Midbrain (tissue), 1 donor: ENCODE data around the gene C1QA.
"Not testable (repeated sequence)": the region's sequence is repeated elsewhere in the genome, so short reads cannot be mapped to it uniquely, and the experiment has no call there.

Source experiments
- DNase-seq: peaks from one replicate; lab custom pipeline; 2025; lab: John Stamatoyannopoulos, UW

The C1QA gene

GRCh38 chr1:22641247-22641646 lies 4.8 kb downstream of the C1QA start:
- DNase-seq: no peak

DNA sequence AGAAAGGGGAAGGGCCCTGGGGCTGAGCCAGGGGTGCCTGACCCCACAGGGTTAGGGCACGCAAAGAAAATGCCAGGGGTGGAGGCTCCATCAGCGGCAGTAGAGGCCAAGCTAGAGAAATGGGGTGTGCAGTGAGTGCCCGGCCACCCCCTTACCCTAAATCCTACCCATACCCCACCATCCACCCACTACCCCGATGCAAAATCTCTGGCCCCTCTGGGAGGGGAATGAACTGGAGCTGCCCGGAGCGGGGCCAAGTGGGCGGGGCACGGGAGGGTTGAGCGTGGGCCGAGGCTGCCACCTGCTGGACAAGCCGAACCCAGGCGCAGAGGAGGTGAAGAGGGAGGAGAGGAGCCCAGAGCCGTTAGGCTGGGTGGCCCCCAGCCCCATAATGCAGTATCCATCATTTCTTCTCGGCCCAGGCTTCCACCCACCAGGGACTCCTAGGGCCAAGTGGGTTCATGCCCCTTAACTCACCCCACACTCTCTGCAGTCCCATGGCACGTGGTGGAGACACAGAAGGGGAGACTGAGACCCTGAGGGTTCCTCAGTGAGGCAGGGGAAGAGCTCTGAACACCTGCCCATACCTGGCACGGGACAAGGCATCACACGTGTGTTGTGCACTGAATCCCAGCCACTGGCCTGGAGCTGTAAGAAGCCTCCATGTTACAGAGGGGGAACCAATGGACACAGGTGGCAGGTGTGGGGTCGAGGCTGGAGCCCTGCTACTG lies 5.6 kb downstream of the C1QA start:
- peak; percentile 65 for DNase-seq

DNA sequence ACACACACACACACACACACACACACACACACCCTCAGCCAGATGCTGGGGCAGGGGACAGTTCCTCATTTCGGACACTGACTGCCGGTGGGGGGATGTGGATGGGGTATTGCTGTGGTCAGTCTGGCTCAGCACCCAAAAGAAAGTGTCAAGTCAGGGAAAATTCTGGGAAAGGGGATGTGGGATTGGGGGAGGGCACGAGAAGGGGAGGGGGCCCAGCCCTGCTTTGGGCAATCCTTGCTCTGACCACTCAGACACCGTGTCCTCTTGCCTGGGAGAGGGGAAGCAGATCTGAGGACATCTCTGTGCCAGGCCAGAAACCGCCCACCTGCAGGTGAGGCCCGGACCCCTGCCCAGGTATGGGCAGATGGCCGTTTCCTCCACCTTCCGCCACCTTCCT lies 7.0 kb downstream of the C1QA start, which contains the start of gene C1QC:
Gene C1QC (plus strand): TSS at position 253 of the 400 bp plus-strand sequence. CDS start 391 bp downstream, outside the sequence.
- peak; percentile 40 for DNase-seq

- no peak for DNase-seq
These were observed 7.5 kb downstream of the C1QA start for GRCh38 chr1:22643928-22644327.

DNA sequence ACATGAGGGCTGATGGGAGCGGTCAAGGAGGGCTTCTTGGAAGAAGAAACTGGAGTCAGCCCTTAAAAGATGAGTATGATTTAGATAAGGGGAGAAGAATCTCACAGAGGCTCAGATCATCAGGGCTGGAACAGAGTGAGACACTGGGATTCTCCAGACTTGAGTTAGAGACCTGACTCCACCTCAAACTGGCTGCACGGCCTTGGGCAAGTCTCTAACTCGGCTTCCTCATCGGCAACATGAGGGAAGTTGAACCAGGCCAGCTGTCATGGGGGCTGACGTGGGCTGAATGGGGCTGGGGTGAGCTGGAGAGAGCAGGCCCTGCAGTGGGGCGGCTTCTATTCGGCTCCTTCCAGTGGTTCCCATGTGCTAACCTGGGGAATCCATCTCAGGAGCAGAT lies 9.5 kb downstream of the C1QA start:
- DNase-seq: no peak

- DNase-seq: no peak
These were observed 10.0 kb downstream of the C1QA start for GRCh38 chr1:22646384-22646783.

GRCh38 chr1:22650089-22650693 lies 13.8 kb downstream of the C1QA start:
- DNase-seq: no peak

DNA sequence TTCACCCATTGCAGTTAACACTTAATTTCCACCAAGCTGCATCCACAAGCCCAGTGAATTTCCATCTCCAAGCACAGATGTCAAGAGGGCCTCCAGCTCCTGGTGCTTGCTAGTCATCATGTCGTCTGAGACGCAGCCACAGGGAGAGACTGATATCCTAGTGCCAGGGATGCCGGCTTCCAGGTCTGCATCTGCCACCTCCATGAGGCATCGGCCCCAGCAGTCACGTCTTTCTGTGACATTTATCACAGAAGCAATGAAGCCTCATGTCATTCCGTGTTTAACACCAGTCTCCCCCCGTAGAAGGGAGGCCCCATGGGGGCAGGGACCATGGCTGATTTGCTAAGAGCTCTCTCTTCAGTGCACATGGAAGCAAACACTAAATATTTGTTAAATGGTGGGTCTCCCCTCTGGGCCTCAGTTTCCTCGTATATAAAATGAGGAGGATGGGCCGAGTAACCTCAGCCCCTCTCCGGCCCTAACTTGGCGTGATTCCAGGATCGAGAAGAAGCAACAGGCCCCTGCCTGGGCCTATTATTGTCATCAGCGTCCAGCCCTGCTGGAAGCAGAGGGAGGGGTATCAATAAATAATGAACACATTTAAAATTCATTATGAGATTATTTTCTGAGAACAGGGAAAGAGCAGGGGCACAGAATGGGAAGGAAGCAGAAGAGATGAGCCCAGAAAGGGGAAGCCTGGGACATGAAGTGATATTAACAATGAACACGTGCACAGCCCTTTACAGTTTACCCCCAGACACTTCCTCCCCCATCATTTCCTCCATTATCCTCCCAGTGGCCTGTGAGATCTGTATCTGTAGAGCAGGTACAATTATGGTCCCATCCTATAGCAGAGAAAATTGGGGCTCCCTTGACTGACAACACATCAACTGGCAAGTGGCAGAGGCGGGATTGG lies 15.8 kb downstream of the C1QA start:
- no peak for DNase-seq

DNA sequence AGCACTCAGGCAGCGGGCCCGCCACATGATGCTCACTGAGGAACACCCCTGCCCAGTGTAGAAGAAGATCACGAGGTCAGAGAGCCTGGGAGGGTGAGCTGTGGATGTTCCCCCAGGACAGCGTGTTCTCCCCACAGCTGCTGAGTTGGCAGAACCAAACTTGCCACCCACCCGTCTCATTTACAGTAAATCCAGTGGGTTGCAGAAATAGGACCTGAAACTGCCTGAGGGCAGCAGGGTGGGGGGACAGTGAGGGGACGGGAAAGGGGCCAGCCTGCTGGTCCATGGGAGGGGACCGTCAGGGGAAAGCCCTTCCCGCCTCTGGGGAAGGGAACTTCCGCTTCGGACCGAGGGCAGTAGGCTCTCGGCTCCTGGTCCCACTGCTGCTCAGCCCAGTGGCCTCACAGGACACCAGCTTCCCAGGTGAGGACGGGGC lies 16.5 kb downstream of the C1QA start, which contains the start of gene C1QB:
Gene C1QB (plus strand): TSS at position 356 of the 436 bp plus-strand sequence. CDS start 6,227 bp downstream, outside the sequence.
- DNase-seq: peak; percentile 43

DNA sequence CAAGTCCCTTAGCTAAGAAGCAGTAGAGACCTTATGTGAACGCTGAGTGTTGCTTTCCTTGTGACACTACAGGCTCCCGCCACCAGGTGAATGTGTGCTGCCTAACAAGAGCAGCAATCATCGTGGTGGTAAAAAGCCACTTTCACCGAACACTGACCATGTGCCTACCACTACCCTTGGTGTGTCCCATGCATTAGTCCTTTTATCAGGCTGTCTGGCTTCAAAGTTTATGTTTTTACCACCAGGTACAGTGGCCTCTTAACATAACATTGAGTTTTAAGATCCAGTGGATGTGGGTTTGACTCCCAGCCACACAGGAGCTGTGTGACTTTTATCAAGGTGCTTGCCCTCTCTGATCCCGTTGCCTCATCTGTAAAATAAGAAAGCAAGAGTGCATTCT lies 18.3 kb downstream of the C1QA start:
- no peak for DNase-seq

GRCh38 chr1:22658385-22659163 lies 22.1 kb downstream of the C1QA start:
- DNase-seq: no peak

DNA sequence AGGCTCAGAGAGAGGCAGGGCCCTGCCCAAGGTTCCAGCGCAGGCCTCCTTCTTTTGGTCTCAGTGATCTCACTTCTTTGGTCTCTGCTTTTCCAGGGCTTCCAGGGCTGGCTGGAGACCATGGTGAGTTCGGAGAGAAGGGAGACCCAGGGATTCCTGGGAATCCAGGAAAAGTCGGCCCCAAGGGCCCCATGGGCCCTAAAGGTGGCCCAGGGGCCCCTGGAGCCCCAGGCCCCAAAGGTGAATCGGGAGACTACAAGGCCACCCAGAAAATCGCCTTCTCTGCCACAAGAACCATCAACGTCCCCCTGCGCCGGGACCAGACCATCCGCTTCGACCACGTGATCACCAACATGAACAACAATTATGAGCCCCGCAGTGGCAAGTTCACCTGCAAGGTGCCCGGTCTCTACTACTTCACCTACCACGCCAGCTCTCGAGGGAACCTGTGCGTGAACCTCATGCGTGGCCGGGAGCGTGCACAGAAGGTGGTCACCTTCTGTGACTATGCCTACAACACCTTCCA lies 24.4 kb downstream of the C1QA start:
- DNase-seq: no peak

- DNase-seq: no peak
These were observed 25.5 kb downstream of the C1QA start for GRCh38 chr1:22661880-22662279.

GRCh38 chr1:22662318-22662717 lies 25.9 kb downstream of the C1QA start:
- DNase-seq: peak; percentile 46

GRCh38 chr1:22662986-22663408 lies 26.6 kb downstream of the C1QA start:
- no peak for DNase-seq

- DNase-seq: peak; percentile 5
These were observed 29.3 kb downstream of the C1QA start for GRCh38 chr1:22665752-22666151.

GRCh38 chr1:22666412-22666811 lies 30.0 kb downstream of the C1QA start:
- no peak for DNase-seq

DNA sequence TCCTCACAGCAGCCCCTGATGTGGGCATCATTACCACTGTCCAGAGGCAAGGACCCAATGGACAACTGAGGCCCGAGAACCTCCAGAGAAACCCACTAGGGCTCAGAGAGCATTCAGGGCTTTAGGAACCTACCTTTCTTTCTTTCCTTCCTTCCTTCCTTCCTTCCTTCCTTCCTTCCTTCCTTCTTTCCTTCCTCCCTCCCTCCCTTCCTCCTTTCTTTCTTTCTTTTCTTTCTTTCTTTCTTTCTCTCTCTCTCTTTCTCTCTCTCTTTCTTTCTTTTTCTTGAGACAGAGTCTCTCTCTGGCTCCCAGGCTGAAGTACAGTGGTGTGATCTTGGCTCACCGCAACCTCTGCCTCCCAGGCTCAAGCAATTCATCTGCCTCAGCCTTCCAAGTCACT lies 32.4 kb downstream of the C1QA start:
- DNase-seq: not testable (repeated sequence)

DNA sequence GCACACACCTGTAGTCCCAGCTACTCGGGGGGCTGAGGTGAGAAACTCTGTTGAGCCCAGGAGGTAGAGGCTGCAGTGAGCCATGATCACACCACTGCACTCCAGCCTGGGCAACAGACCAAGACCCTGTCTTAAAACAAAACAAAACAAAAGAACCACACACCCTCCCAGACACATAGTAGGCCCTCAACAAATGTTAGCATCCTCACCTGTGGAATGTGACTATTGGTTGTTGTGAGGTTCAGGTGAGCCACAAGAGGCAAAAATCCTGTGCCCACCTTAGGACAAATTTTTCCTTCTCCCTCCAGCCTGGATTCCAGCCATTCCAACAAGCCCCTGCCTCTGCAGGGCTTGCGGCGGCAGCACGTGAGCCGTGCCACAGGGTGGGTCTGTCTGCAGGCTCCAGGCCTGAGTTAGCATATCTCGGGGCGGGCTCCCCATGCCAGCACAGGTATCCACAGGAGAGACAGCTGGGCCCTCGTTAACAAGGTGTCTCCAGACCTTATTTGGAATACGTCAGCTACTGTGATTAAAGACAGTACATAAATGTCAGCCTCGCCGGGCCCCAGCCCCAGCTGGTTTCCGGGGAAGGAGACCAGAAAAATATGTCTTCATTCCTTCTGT lies 34.0 kb downstream of the C1QA start:
- DNase-seq: no peak

- DNase-seq: no peak
These were observed 35.6 kb downstream of the C1QA start for GRCh38 chr1:22671999-22672398.
